HG03460 (cell line): ENCODE results near the gene PRSS36.
A peak's percentile ranks its signal among the peaks of the same experiment; 100 is the strongest.
"Not testable (repeated sequence)": the region's sequence is repeated elsewhere in the genome, so short reads cannot be mapped to it uniquely, and the experiment has no call there.

Experiments
- ATAC-seq: cut with Tn5 transposase; IDR thresholded peaks from one replicate; pipeline ENCODE4 v1.9.1; 2021; ENCODE audit not compliant: unreplicated experiment

Gene PRSS36

DNA sequence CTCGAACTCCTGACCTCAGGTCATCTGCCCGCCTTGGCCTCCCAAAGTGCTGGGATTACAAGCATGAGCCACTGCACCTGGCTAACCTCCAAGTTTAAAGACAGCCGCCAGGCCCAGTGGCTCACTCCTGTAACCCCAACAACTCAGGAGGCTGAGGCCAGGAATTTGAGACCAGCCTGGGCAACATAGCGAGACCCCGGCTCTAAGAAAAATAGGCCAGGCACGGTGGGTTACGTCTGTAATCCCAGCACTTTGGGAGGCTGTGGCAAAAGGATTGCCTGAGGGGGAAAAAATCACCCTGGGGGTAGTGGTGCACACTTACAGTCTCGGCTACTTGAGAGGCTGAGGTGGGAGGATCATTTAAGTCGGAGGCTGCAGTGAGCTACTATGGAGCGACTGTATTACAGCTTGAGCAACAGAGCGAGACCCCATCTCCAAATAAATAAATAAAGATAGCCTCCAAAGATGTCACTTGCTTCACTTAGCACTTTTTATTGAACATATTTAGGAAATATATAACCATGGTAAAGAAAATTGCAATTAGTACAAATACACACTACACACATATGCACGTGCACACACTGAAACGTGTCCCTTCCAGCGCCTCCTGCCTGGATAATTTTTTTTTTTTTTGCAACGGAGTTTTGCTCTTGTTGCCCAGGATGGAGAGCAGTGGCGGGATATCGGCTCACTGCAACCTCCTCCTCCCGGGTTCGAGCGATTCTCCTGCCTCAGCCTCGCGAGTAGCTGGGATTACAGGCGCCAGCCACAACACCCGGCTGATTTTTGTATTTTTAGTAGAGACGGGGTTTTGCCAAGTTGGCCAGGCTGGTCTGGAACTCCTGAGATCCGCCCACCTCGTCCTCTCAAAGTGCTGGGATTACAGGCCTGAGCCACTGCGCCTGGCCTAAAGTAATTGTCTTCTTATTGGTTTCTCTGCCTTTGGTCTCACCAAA, 43.1 kb downstream of the PRSS36 start:
- no peak for ATAC-seq

DNA sequence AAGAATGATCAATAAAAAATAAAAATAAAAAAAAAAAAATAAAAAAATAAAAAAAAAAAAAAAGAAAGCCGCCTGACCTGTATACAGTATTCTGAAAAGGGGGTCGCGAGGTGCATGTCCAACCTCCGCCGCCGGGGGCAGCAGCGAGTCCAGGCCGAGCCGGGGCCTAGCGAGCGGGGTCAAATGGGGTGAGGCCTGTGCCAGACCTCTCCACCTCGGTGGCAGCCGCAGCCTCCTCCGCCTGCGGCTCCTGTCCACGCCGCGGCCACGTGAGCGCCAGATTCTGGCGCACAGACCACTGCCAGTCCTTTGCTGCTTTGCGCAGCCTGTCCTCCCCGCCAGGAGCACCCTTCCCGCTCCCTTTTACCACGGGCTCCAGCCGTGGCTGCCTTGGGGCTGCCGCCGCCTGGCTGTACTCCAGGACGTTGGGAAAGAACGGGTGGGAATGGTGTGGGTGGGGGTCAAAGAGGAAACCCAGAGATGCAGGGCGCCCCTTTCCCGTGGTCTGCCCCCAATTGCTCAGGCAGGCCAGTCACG, 44.1 kb downstream of the PRSS36 start:
- ATAC-seq = no peak

DNA sequence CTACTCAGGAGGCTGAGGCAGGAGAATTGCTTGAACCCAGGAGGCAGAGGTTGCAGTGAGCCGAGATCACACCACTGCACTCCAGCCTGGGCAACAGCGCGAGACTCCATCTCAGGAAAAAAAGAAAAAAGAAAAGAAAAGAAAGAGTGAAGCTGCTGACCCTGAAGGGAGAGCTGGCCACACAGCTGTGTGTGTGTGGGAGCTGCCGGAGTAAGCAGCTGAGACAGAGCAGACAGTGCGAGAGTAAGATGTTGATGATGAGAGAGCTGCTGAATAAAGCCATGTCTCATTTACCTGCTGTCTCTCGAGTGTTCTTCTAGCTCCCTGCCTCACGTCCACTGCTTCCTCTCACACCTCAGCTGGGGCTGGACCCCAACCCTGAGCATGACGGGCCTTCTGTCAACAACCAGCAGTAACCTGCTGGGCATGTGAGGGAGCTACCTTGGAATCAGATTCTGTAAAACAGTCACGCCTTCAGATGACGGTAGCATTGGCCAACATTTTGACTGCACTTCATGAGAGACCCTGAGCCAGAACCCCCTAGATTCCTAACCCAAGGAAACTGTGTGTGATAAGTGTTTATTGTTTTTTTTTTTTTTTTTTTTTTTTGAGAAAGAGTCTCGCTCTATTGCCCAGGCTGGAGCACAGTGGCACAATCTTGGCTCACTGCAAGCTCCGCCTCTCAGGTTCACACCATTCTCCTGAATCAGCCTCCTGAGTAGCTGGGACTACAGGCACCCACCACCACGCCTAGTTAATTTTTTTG, 48.8 kb downstream of the PRSS36 start:
- ATAC-seq = not testable (repeated sequence)

DNA sequence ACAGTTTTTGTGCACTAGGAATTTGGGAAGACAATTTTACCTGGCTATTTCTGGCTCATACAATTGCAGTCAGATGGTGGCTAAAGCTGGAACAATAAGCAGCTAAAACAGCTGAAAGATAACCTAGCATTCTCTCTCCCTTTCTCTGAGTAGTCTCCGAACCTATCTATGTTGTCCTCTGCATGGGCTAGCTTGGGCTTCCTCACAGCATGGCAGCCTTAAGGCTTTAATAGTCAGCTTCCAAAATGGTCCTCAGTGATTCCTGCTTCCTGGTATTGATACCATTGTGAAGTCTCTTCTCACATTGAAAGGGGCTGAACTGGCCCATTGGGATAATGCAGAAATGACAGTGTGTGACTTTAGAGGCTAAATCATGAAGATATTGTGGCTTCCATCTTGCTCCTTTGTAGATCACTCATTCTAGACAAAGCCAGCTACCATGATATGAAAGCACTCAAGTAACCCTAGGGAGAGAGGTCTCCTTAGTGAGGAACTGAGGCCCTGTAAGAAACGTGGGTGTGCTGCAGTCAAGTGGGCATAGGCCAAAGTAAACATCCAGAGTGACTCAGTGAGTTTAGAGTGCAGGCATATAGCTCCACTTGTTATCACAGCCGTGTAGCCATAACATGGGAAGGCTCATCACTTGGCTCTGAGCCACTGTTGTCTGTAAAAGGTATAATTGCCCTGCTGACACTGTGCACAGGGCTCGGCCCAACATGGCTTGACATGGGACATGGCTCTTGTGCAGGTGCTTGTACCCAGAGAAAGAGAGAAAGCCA, 49.8 kb downstream of the PRSS36 start:
- ATAC-seq = no peak

- ATAC-seq = peak; percentile 87
Measured at GRCh38 chr16:31094424-31095120, 55.3 kb downstream of the PRSS36 start, which contains the start of gene VKORC1. Gene VKORC1 (minus strand): TSS chr16:31094797. CDS start chr16:31094729, 68 bp downstream.

GRCh38 chr16:31094088-31094423, 55.8 kb downstream of the PRSS36 start:
- no peak for ATAC-seq

DNA sequence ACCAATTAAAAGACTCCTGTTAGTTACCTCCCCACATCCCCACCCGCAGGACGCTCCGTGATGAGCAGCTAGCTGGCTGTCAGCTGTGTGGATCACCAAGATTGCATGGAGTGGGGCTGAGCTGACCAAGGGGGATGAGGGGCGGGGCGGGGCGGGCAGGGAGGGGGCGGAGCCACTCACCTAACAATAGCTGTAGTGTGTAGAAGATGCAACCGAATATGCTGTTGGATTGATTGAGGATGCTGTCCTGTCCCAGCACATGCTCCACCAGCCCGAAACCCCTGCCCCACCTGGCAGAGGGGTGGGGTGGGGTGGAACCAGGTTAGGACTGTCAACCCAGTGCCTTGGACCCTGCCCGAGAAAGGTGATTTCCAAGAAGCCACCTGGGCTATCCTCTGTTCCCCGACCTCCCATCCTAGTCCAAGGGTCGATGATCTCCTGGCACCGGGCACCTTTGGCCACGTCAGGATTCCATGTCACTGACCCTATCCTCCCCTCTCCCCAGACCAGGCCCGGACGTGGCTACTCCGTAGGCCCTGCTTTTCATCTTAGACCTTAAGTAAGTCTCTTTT, 56.6 kb downstream of the PRSS36 start:
- no peak for ATAC-seq

- ATAC-seq = no peak
Measured at GRCh38 chr16:31092330-31092729, 57.5 kb downstream of the PRSS36 start.

GRCh38 chr16:31090540-31090939, 59.3 kb downstream of the PRSS36 start:
- no peak for ATAC-seq

DNA sequence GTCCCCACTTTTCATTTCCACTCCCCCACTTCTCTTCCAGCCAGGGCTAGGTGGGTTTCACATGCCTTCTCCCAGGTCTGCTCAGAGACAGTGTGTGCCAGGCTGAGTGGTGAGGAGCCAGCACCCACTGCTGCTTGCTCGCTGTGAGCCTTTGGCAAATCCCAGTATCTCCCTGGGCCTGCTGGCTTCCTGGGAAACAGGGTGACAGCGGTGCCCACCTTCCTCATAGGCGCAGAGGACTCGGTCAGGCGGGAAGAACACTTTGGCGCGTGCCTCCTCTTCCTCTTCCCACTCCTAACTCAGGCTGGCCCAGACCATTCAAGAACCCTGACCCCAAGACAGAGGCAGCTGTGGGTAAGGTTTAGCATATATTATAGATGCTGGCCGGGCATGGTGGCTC, 60.7 kb downstream of the PRSS36 start:
- no peak for ATAC-seq
